SK-N-SH (cell line): ENCODE results near the gene STRN3. TPM values are rescaled to one million over a fixed set of nuclear protein-coding genes. Genes with fewer than 3 reads are reported as not detected.
"Not testable (repeated sequence)": the region's sequence is repeated elsewhere in the genome, so short reads cannot be mapped to it uniquely, and the experiment has no call there.

Experiments
- CTCF ChIA-PET: fragments of 300-600, 350-600 bp; formaldehyde crosslinking; extraction: SDS; loops from one replicate; lab custom pipeline; 2021; lab: Yijun Ruan, JAX
- POLR2A ChIA-PET: fragments of 350-600 bp; sonication (Branson Sonifier 250); formaldehyde crosslinking; extraction: SDS; loops from one replicate; lab custom pipeline; 2020; ENCODE audit warnings: antibody characterized with exemption, inconsistent platforms; lab: Yijun Ruan, JAX
- DNase-seq: peaks from one replicate; pipeline ENCODE4 v3.0.0; 2012
- H2AFZ ChIP-seq: fragments of 200-600 bp; sonication (generic); 2 replicates; pipeline ENCODE4 v1.8.1; 2016; ENCODE audit warnings: antibody characterized with exemption, mild to moderate bottlenecking, low read depth
- H3F3A ChIP-seq: fragments of 200-600 bp; sonication (generic); replicated peaks from 2 replicates; pipeline ENCODE3; 2016; ENCODE audit warnings: antibody characterized with exemption, mild to moderate bottlenecking; ENCODE audit not compliant: insufficient read depth
- H3K27ac ChIP-seq, 2 experiments: fragments of 200-500 bp in 1 of 2; fragments of 200-600 bp in 1 of 2; sonication (Bioruptor generic) in 1 of 2; sonication (generic), shearing (Covaris generic) in 1 of 2; 2 replicates each; pipeline versions ENCODE4 v1.5.1 to v1.6.1; 2014 to 2016; ENCODE audit warnings: low read depth in 2 of 2, inconsistent platforms in 1 of 2, low read length in 1 of 2, mild to moderate bottlenecking in 1 of 2, mixed read lengths in 1 of 2
- H3K27me3 ChIP-seq: fragments of 200-600 bp; sonication (generic), shearing (Covaris generic); 2 replicates; pipeline ENCODE4 v1.6.1; 2016; ENCODE audit warnings: mixed run types; ENCODE audit not compliant: insufficient read depth
- H3K36me3 ChIP-seq, 2 experiments: fragments of 200-500 bp in 1 of 2; fragments of 200-600 bp in 1 of 2; sonication (Bioruptor generic) in 1 of 2; sonication (generic) in 1 of 2; replicated peaks in 1 of 2; 2 replicates each; pipeline versions ENCODE3 to v1.5.1; 2014 to 2016; ENCODE audit warnings: low read length in 1 of 2, mild to moderate bottlenecking in 1 of 2; ENCODE audit not compliant: insufficient read depth in 2 of 2, control insufficient read depth in 1 of 2
- H3K4me1 ChIP-seq, 2 experiments: fragments of 200-500 bp in 1 of 2; fragments of 200-600 bp in 1 of 2; sonication (Bioruptor generic) in 1 of 2; sonication (generic), shearing (Covaris generic) in 1 of 2; 2 replicates each; pipeline versions ENCODE4 v1.5.1 to v1.6.1; 2014 to 2016; ENCODE audit warnings: low read depth in 1 of 2, low read length in 1 of 2, mixed run types in 1 of 2; ENCODE audit not compliant: insufficient read depth in 2 of 2, control insufficient read depth in 1 of 2
- H3K4me2 ChIP-seq: fragments of 200-600 bp; sonication (generic), shearing (Covaris generic); 2 replicates; pipeline ENCODE4 v1.6.1; 2017; ENCODE audit warnings: mixed run types
- H3K4me3 ChIP-seq, 2 experiments: fragments of 200-500 bp in 1 of 2; fragments of 200-600 bp in 1 of 2; sonication (Bioruptor generic) in 1 of 2; sonication (generic), shearing (Covaris generic) in 1 of 2; 2 replicates each; pipeline versions ENCODE4 v1.5.1 to v1.8.1; 2014 to 2016; ENCODE audit warnings: low read depth in 2 of 2, inconsistent platforms in 1 of 2, low read length in 1 of 2, mild to moderate bottlenecking in 1 of 2, mixed read lengths in 1 of 2, moderate library complexity in 1 of 2
- H3K79me2 ChIP-seq: fragments of 200-600 bp; sonication (generic); 2 replicates; pipeline ENCODE4 v1.8.1; 2017; ENCODE audit warnings: mild to moderate bottlenecking; ENCODE audit not compliant: insufficient read depth
- H3K9ac ChIP-seq: fragments of 200-600 bp; sonication (generic); 2 replicates; pipeline ENCODE4 v1.6.1; 2017; ENCODE audit warnings: mixed run types
- H3K9me2 ChIP-seq: fragments of 200-600 bp; sonication (generic); 2 replicates; pipeline ENCODE4 v1.6.1; 2017; ENCODE audit warnings: mixed run types
- H3K9me3 ChIP-seq: fragments of 200-600 bp; sonication (generic); 2 replicates; pipeline ENCODE4 v1.6.1; 2017; ENCODE audit warnings: mixed run types, mild to moderate bottlenecking, moderate library complexity
- H4K20me1 ChIP-seq: fragments of 200-600 bp; sonication (generic); 2 replicates; pipeline ENCODE4 v1.6.1; 2017; ENCODE audit warnings: mild to moderate bottlenecking, mixed run types; ENCODE audit not compliant: insufficient read depth
- CTCF ChIP-seq: fragments of 200-600 bp; sonication (generic); IDR thresholded peaks from 2 replicates; pipeline ENCODE4 v1.6.1; 2017; ENCODE audit warnings: antibody characterized with exemption, mild to moderate bottlenecking, moderate library complexity
- ELF1 ChIP-seq: IDR thresholded peaks from 2 replicates; pipeline ENCODE4 v1.4.0; 2012
- EZH2phosphoT487 ChIP-seq: fragments of 200-600 bp; sonication (generic); IDR thresholded peaks from 2 replicates; pipeline ENCODE4 v1.6.1; 2017; ENCODE audit warnings: low read depth, mixed run types, mild to moderate bottlenecking, antibody characterized with exemption, moderate library complexity, borderline replicate concordance
- GABPA ChIP-seq: IDR thresholded peaks from 2 replicates; pipeline ENCODE4 v1.4.0; 2012; ENCODE audit warnings: low read depth, mild to moderate bottlenecking
- GATA2 ChIP-seq: sonication (generic); formaldehyde crosslinking; IDR thresholded peaks from 2 replicates; pipeline ENCODE4 v1.5.0; 2020; ENCODE audit warnings: mild to moderate bottlenecking, missing genetic modification reagents
- JUND ChIP-seq: IDR thresholded peaks from 2 replicates; pipeline ENCODE4 v1.4.0; 2012
- MEF2A ChIP-seq: IDR thresholded peaks from 2 replicates; pipeline ENCODE4 v1.4.0; 2012; ENCODE audit warnings: low read depth, borderline replicate concordance
- MXI1 ChIP-seq: IDR thresholded peaks from 2 replicates; pipeline ENCODE4 v1.6.1; 2012; ENCODE audit warnings: mild to moderate bottlenecking, low read depth, low read length, improper control_type of control experiment
- NRF1 ChIP-seq: IDR thresholded peaks from 2 replicates; pipeline ENCODE4 v1.6.1; 2012; ENCODE audit warnings: low read depth, mild to moderate bottlenecking, low read length
- RAD21 ChIP-seq: IDR thresholded peaks from 2 replicates; pipeline ENCODE4 v1.6.1; 2012; ENCODE audit warnings: mild to moderate bottlenecking, low read length
- RCOR1 ChIP-seq: fragments of 150-350 bp; IDR thresholded peaks from 2 replicates; pipeline ENCODE4 v1.6.1; 2017; ENCODE audit warnings: antibody characterized with exemption, low read length
- REST ChIP-seq: IDR thresholded peaks from 2 replicates; pipeline ENCODE4 v1.6.1; 2012; ENCODE audit warnings: mild to moderate bottlenecking, low read depth, low read length, moderate library complexity
- RXRA ChIP-seq: IDR thresholded peaks from 2 replicates; pipeline ENCODE4 v1.4.0; 2012; ENCODE audit warnings: low read depth, mild to moderate bottlenecking, borderline replicate concordance
- SIN3A ChIP-seq: IDR thresholded peaks from 2 replicates; pipeline ENCODE4 v1.6.1; 2012; ENCODE audit warnings: low read depth, mild to moderate bottlenecking, low read length, moderate library complexity, borderline replicate concordance
- TAF1 ChIP-seq: IDR thresholded peaks from 2 replicates; pipeline ENCODE4 v1.6.1; 2012; ENCODE audit warnings: low read depth, mild to moderate bottlenecking, low read length, moderate library complexity, borderline replicate concordance
- USF1 ChIP-seq: IDR thresholded peaks from 2 replicates; pipeline ENCODE4 v1.4.0; 2012; ENCODE audit warnings: low read depth, borderline replicate concordance
- USF2 ChIP-seq: fragments of 150-350 bp; IDR thresholded peaks from 2 replicates; pipeline ENCODE4 v1.6.1; 2017; ENCODE audit warnings: antibody characterized with exemption, low read length, low read depth, borderline replicate concordance
- WGBS: methylation state at CpG from one replicate; pipeline ENCODE4 v1.1.6; 2017; ENCODE audit warnings: low lambda C conversion rate; 5-methylcytosine and 5-hydroxymethylcytosine counted together
- polyA plus RNA-seq, 3 experiments: library from polyadenylated mRNA; depleted of rRNA; stranded (reverse); fragments of >200 nt; gene quantifications; 2 replicates each; pipeline ENCODE4 v1.2.3, GENCODE V29; 2012

Gene STRN3
- polyA plus RNA-seq, 1 of the 3 experiments (the other 2 are of a cell fraction) = 7.2 TPM

- peaks cover 50% of the 10 kb centered on the region for H4K20me1 ChIP-seq
- H3K79me2 ChIP-seq = peaks cover 100% of the 10 kb centered on the region
- no peak overlapping the region for H3K27ac ChIP-seq
Measured at GRCh38 chr14:31006703-31007102, 19.5 kb downstream of the STRN3 start.

GRCh38 chr14:31004007-31004406, 22.2 kb downstream of the STRN3 start:
- H2AFZ ChIP-seq, POLR2A ChIA-PET, H3K9me3 ChIP-seq, H3K9me2 ChIP-seq, H3K27me3 ChIP-seq, H3K4me2 ChIP-seq, DNase-seq, H3K4me3 ChIP-seq, H3K4me1 ChIP-seq, H3K27ac ChIP-seq, H3K9ac ChIP-seq: not testable (repeated sequence)
- peaks cover 100% of the 10 kb centered on the region for H3K79me2 ChIP-seq
- H3K36me3 ChIP-seq = peaks cover 0 to 41% of the 10 kb centered on the region in 2 experiments
- peaks cover 47% of the 10 kb centered on the region for H4K20me1 ChIP-seq
- CTCF ChIA-PET = interaction anchor here (1.3 kb wide), 1 partner anchor 25 kb away, joined by 6 read pairs; no protein-coding TSS in a partner anchor
- peaks cover 13% of the 10 kb centered on the region for H3F3A ChIP-seq
- WGBS = 100% methylated on average over 5 of the region's 6 CpGs

More at GRCh38 chr14:31006703-31007102, 19.5 kb downstream of the STRN3 start:
- H3K9me2 ChIP-seq = no peaks in the 10 kb centered on the region
- no peak overlapping the region for H3K4me2 ChIP-seq
- H3K9me3 ChIP-seq = no peaks in the 10 kb centered on the region
- no peaks in the 10 kb centered on the region for H3K4me1 ChIP-seq
- TF ChIP-seq REST (no peak), MXI1 (no peak), USF2 (no peak), GABPA (no peak), RCOR1 (no peak), USF1 (no peak), RAD21 (no peak), CTCF (no peak), MEF2A (no peak), GATA2 (no peak), NRF1 (no peak), SIN3A (no peak), ELF1 (no peak), RXRA (no peak), EZH2phosphoT487 (no peak), TAF1 (no peak), JUND (no peak)
- TF ChIP-seq, all 33 proteins: peak for 0
- 83% methylated on average over 1 of the region's 1 CpG for WGBS
- peaks cover 0 to 31% of the 10 kb centered on the region in 2 experiments for H3K36me3 ChIP-seq
- H3K27me3 ChIP-seq = no peaks in the 10 kb centered on the region
- no peak overlapping the region for H2AFZ ChIP-seq
- DNase-seq = no peak
- H3K9ac ChIP-seq = no peak overlapping the region
- no peak overlapping the region for H3K4me3 ChIP-seq
- ChIA-PET POLR2A (no interaction called here), CTCF (no interaction called here)
- peaks cover 4% of the 10 kb centered on the region for H3F3A ChIP-seq
